Left lung (tissue), 10 donors: ENCODE results near the gene CACNA1A. TPM values are rescaled to one million over a fixed set of nuclear protein-coding genes. Genes with fewer than 3 reads are reported as not detected.

Experiments
- ATAC-seq: fragments of 200-7000 bp; cut with Tn5 transposase; one replicate; pipeline ENCODE4 v1.9.1; 2020; ENCODE audit warnings: moderate library complexity
- DNase-seq, 4 donors: peaks; one replicate each; pipeline ENCODE4 v3.0.0-alpha.2; 2013 to 2020
- H3K27ac ChIP-seq, 2 donors: fragments of 200-600 bp; sonication (generic) in 1 of 2; one replicate each; pipeline versions ENCODE4 v1.5.0 to v1.8.0; 2020 to 2021
- H3K27me3 ChIP-seq, 2 donors: fragments of 200-600 bp; sonication (generic) in 1 of 2; one replicate each; pipeline versions ENCODE4 v1.5.0 to v1.8.0; 2020 to 2021
- H3K36me3 ChIP-seq, 2 donors: fragments of 200-600 bp; sonication (generic) in 1 of 2; one replicate each; pipeline versions ENCODE4 v1.5.0 to v1.8.0; 2020 to 2021
- H3K4me1 ChIP-seq, 2 donors: fragments of 200-600 bp; one replicate each; pipeline ENCODE4 v1.8.0; 2021
- H3K4me3 ChIP-seq, 2 donors: fragments of 200-600 bp; sonication (generic) in 1 of 2; one replicate each; pipeline versions ENCODE4 v1.5.0 to v1.8.0; 2020 to 2021; ENCODE audit warnings: mild to moderate bottlenecking in 1 of 2
- H3K9me3 ChIP-seq, 2 donors: fragments of 200-600 bp; sonication (generic) in 1 of 2; one replicate each; pipeline versions ENCODE4 v1.5.0 to v1.8.0; 2020 to 2021
- CTCF ChIP-seq, 2 donors: fragments of 200-600 bp; sonication (generic) in 1 of 2; IDR thresholded peaks; one replicate each; pipeline versions ENCODE4 v1.5.0 to v1.8.0; 2021; ENCODE audit warnings: antibody characterized with exemption in 2 of 2
- intact Hi-C, 2 donors: fragments of 100-400 bp; cut with DNase I; formaldehyde crosslinking; loops; one replicate each; pipeline versions ENCODE4 v1.11.2 to v1.14.2; 2022
- polyA plus RNA-seq, 6 donors: library from polyadenylated mRNA; unstranded; fragments of 120-200 nt; gene quantifications; one replicate each; pipeline ENCODE4 v1.2.1, GENCODE V29; 2013; ENCODE audit not compliant: insufficient read length in 6 of 6
- total RNA-seq, 2 donors: library from RNA; stranded (reverse); fragmentation: NEBNext Ultra II Directional; extraction: Animal tissue kit (Norgen Biotek cat#: 25700); gene quantifications; one replicate each; pipeline ENCODE4 v1.2.1, GENCODE V29; 2021
- donor health status: DM: no; HTN: yes; CAD: no.
- donor health status: DM: no; HTN: no; CAD: no.

Gene CACNA1A
- total and polyA plus RNA-seq, 8 donors: 0.20 to 5.4 (median 3.9) TPM

DNA sequence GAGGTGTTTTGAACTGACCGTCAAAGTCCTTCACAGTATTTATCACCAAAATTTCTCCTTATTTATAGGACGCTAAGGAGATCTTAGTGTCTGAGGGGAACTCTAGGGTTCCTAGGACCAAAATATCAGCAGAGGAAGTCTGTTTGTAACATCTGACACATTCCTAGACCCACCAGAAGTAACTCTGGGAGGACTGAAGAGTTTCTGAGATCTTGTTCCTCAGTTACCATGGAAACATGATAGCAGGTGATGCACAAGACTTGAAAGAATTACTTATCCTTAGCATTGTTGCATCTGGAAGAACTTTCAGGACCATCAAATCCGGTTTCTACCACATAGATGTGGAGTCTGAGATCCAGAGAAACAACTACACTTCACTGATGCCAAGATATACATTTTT is 191.5 kb downstream of the CACNA1A start:
- no peak for TF ChIP-seq CTCF (IDR thresholded peaks at IDR 0.05)

DNA sequence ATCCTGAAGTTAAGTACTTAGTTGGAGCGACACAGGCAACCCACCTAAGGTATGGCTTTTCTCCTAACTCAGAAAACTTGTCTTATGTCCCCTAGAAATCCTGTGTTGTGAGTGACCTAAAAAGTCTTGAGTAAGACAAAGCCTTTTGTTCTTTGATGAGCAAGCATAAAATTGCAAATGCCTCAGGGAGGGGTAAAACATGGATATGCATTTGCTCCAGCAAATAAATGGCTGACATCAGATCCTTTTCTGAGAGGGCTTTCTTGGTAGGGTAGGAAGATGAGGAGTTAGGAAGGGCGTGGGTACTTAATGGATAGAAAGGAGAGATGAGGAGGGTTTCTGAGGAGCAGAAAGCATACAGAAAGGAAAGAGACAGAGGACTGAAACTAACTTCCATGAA is 192.4 kb downstream of the CACNA1A start:
- Histone ChIP-seq H3K4me1 (no peaks in the 10 kb centered on the region), H3K4me3 (no peak overlapping the region), H3K27ac (no peak overlapping the region), H3K9me3 (peaks cover 0 to 3% of the 10 kb centered on the region in 2 donors), H3K36me3 (no peaks in the 10 kb centered on the region), H3K27me3 (peaks cover 0 to 5% of the 10 kb centered on the region in 2 donors)
- no peak for DNase-seq
- ATAC-seq: no peak
- no peak for TF ChIP-seq CTCF (IDR thresholded peaks at IDR 0.05)
- intact Hi-C loops: no loop called here

More for the DNA sequence above, 191.5 kb downstream of the CACNA1A start:
- Histone ChIP-seq H3K4me3 (no peak overlapping the region), H3K36me3 (no peaks in the 10 kb centered on the region), H3K27me3 (peaks cover 0 to 9% of the 10 kb centered on the region in 2 donors), H3K4me1 (no peaks in the 10 kb centered on the region), H3K27ac (no peak overlapping the region), H3K9me3 (peaks cover 0 to 3% of the 10 kb centered on the region in 2 donors)
- DNase-seq: no peak
- ATAC-seq: no peak
- intact Hi-C loops: no loop called here

GRCh38 chr19:13309864-13310263 is 196.4 kb downstream of the CACNA1A start:
- Histone ChIP-seq H3K4me1 (no peaks in the 10 kb centered on the region), H3K36me3 (no peaks in the 10 kb centered on the region), H3K4me3 (no peak overlapping the region), H3K27ac (no peak overlapping the region), H3K9me3 (peaks cover 0 to 1% of the 10 kb centered on the region in 2 donors), H3K27me3 (peaks cover 0 to 27% of the 10 kb centered on the region in 2 donors)
- TF ChIP-seq CTCF (IDR thresholded peaks at IDR 0.05): no peak
- intact Hi-C loops: no loop called here
- DNase-seq (no peak), ATAC-seq (no peak)

GRCh38 chr19:13303381-13304129 is 202.7 kb downstream of the CACNA1A start:
- no peak overlapping the region for H3K27ac ChIP-seq
- no peak for ATAC-seq
- no peak for TF ChIP-seq CTCF (IDR thresholded peaks at IDR 0.05)
- H3K36me3 ChIP-seq: no peaks in the 10 kb centered on the region
- no peak for DNase-seq
- no peaks in the 10 kb centered on the region for H3K9me3 ChIP-seq
- peaks cover 8 to 83% of the 10 kb centered on the region in 2 donors for H3K27me3 ChIP-seq
- peaks cover 0 to 5% of the 10 kb centered on the region in 2 donors for H3K4me1 ChIP-seq
- H3K4me3 ChIP-seq: no peak overlapping the region
- intact Hi-C loops: no loop called here

- DNase-seq (no peak), ATAC-seq (no peak)
- no peaks in the 10 kb centered on the region for H3K36me3 ChIP-seq
- H3K27ac ChIP-seq: no peak overlapping the region
- no peak for TF ChIP-seq CTCF (IDR thresholded peaks at IDR 0.05)
- H3K4me3 ChIP-seq: no peak overlapping the region
- peaks cover 14 to 89% of the 10 kb centered on the region in 2 donors for H3K27me3 ChIP-seq
- intact Hi-C loops: no loop called here
- no peaks in the 10 kb centered on the region for H3K9me3 ChIP-seq
- peaks cover 0 to 7% of the 10 kb centered on the region in 2 donors for H3K4me1 ChIP-seq
Observed at GRCh38 chr19:13302526-13303270, 203.6 kb downstream of the CACNA1A start.
